Upper lobe of left lung (tissue), 4 donors: ENCODE measurements around the gene TVP23C.

Source experiments
- EP300 ChIP-seq, 4 donors: sonication (generic); formaldehyde crosslinking; IDR thresholded peaks; one replicate each; pipeline ENCODE4 v1.5.1; 2017; ENCODE audit warnings: antibody characterized with exemption in 4 of 4, control low read depth in 2 of 4
- POLR2A ChIP-seq, 4 donors: fragments of 450-650 bp; IDR thresholded peaks; one replicate each; pipeline ENCODE4 v1.5.1; 2016 to 2017; ENCODE audit warnings: antibody characterized with exemption in 4 of 4, mild to moderate bottlenecking in 2 of 4
- POLR2AphosphoS5 ChIP-seq, 2 donors: sonication (generic); formaldehyde crosslinking; IDR thresholded peaks; one replicate each; pipeline ENCODE4 v1.5.1; 2017; ENCODE audit warnings: antibody characterized with exemption in 2 of 2
- TF ChIP-seq, protein P1 (sequence below), 6 experiments: fragments of 450-650 bp in 4 of 6; fragments of 200-600 bp in 2 of 6; sonication (generic) in 2 of 6; IDR thresholded peaks; one replicate each; pipeline ENCODE4 v1.5.1; 2016 to 2019; ENCODE audit warnings: antibody characterized with exemption in 6 of 6

- TF ChIP-seq, protein P1, sequence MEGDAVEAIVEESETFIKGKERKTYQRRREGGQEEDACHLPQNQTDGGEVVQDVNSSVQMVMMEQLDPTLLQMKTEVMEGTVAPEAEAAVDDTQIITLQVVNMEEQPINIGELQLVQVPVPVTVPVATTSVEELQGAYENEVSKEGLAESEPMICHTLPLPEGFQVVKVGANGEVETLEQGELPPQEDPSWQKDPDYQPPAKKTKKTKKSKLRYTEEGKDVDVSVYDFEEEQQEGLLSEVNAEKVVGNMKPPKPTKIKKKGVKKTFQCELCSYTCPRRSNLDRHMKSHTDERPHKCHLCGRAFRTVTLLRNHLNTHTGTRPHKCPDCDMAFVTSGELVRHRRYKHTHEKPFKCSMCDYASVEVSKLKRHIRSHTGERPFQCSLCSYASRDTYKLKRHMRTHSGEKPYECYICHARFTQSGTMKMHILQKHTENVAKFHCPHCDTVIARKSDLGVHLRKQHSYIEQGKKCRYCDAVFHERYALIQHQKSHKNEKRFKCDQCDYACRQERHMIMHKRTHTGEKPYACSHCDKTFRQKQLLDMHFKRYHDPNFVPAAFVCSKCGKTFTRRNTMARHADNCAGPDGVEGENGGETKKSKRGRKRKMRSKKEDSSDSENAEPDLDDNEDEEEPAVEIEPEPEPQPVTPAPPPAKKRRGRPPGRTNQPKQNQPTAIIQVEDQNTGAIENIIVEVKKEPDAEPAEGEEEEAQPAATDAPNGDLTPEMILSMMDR (IDR thresholded peaks at IDR 0.05) = peak in 4 of 6 experiments; percentile 13 to 35 (median 20)
- TF ChIP-seq EP300 (IDR thresholded peaks at IDR 0.05) = peak in 1 of 4 donors; percentile 19
- TF ChIP-seq POLR2A (IDR thresholded peaks at IDR 0.05) = no peak
- peak in 1 of 2 donors; percentile 36 for TF ChIP-seq POLR2AphosphoS5 (IDR thresholded peaks at IDR 0.05)
Measured at GRCh38 chr17:15456972-15457722, 106.1 kb downstream of the TVP23C start.
